Rectal smooth muscle tissue (tissue), 1 donor: ENCODE measurements around the gene COQ3.
"Not testable (repeated sequence)": the region's sequence is repeated elsewhere in the genome, so short reads cannot be mapped to it uniquely, and the experiment has no call there.

Source experiments
- H3K27ac ChIP-seq: one replicate; pipeline ENCODE4 v1.7.0; 2013; ENCODE audit warnings: low read depth, low read length, inconsistent platforms
- H3K27me3 ChIP-seq: one replicate; pipeline ENCODE4 v1.7.0; 2013; ENCODE audit warnings: low read length; ENCODE audit not compliant: control insufficient read depth, insufficient read depth
- H3K36me3 ChIP-seq: one replicate; pipeline ENCODE4 v1.7.0; 2013; ENCODE audit warnings: low read length; ENCODE audit not compliant: control insufficient read depth, insufficient read depth
- H3K4me1 ChIP-seq: one replicate; pipeline ENCODE4 v1.7.0; 2013; ENCODE audit warnings: low read length; ENCODE audit not compliant: control insufficient read depth, insufficient read depth
- H3K4me3 ChIP-seq: one replicate; pipeline ENCODE4 v1.7.0; 2013; ENCODE audit warnings: low read length
- H3K9ac ChIP-seq: one replicate; pipeline ENCODE4 v1.7.0; 2013; ENCODE audit warnings: low read length

The COQ3 gene

GRCh38 chr6:99341862-99342455 lies 52.0 kb downstream of the COQ3 start:
- no peak overlapping the region for H3K27ac ChIP-seq
- no peaks in the 10 kb centered on the region for H3K27me3 ChIP-seq
- H3K4me1 ChIP-seq = no peaks in the 10 kb centered on the region
- no peaks in the 10 kb centered on the region for H3K36me3 ChIP-seq
- H3K9ac ChIP-seq = no peak overlapping the region
- H3K4me3 ChIP-seq = no peak overlapping the region

GRCh38 chr6:99338188-99338587 lies 55.8 kb downstream of the COQ3 start:
- H3K36me3 ChIP-seq = no peaks in the 10 kb centered on the region
- H3K4me1 ChIP-seq = peaks cover 4% of the 10 kb centered on the region
- H3K9ac ChIP-seq = no peak overlapping the region
- no peaks in the 10 kb centered on the region for H3K27me3 ChIP-seq
- no peak overlapping the region for H3K4me3 ChIP-seq
- H3K27ac ChIP-seq = no peak overlapping the region

GRCh38 chr6:99335298-99335697 lies 58.7 kb downstream of the COQ3 start:
- not testable (repeated sequence) for H3K9ac ChIP-seq, H3K4me1 ChIP-seq, H3K4me3 ChIP-seq, H3K27me3 ChIP-seq, H3K36me3 ChIP-seq
- H3K27ac ChIP-seq = peak overlapping the region; percentile 84

- Histone ChIP-seq H3K9ac (no peak overlapping the region), H3K27me3 (no peaks in the 10 kb centered on the region), H3K36me3 (no peaks in the 10 kb centered on the region), H3K4me1 (peaks cover 4% of the 10 kb centered on the region), H3K27ac (peak overlapping the region; percentile 84), H3K4me3 (no peak overlapping the region)
Measured at GRCh38 chr6:99334526-99335127, 59.4 kb downstream of the COQ3 start.

- Histone ChIP-seq H3K36me3 (no peaks in the 10 kb centered on the region), H3K4me1 (peaks cover 4% of the 10 kb centered on the region), H3K4me3 (no peak overlapping the region), H3K9ac (no peak overlapping the region), H3K27ac (no peak overlapping the region), H3K27me3 (no peaks in the 10 kb centered on the region)
Measured at GRCh38 chr6:99333068-99333467, 60.9 kb downstream of the COQ3 start.

- H3K27me3 ChIP-seq = no peaks in the 10 kb centered on the region
- no peak overlapping the region for H3K4me3 ChIP-seq
- no peak overlapping the region for H3K27ac ChIP-seq
- H3K9ac ChIP-seq = no peak overlapping the region
- peaks cover 4% of the 10 kb centered on the region for H3K4me1 ChIP-seq
- H3K36me3 ChIP-seq = no peaks in the 10 kb centered on the region
Measured at GRCh38 chr6:99331531-99331930, 62.5 kb downstream of the COQ3 start.

GRCh38 chr6:99330159-99330558 lies 63.8 kb downstream of the COQ3 start:
- H3K27ac ChIP-seq = no peak overlapping the region
- no peak overlapping the region for H3K9ac ChIP-seq
- H3K4me3 ChIP-seq = no peak overlapping the region
- H3K4me1 ChIP-seq = peaks cover 4% of the 10 kb centered on the region
- H3K36me3 ChIP-seq = no peaks in the 10 kb centered on the region
- H3K27me3 ChIP-seq = no peaks in the 10 kb centered on the region

- Histone ChIP-seq H3K36me3 (no peaks in the 10 kb centered on the region), H3K9ac (no peak overlapping the region), H3K27ac (no peak overlapping the region), H3K4me1 (no peaks in the 10 kb centered on the region), H3K4me3 (no peak overlapping the region), H3K27me3 (no peaks in the 10 kb centered on the region)
Measured at GRCh38 chr6:99324996-99325395, 69.0 kb downstream of the COQ3 start.
